NT2/D1 (cell line): ENCODE results near the gene DOCK2.

Source experiments
- YY1 ChIP-seq: IDR thresholded peaks from 2 replicates; pipeline ENCODE4 v1.6.1; 2011; ENCODE audit not compliant: insufficient read length, insufficient read depth
- ZNF274 ChIP-seq: IDR thresholded peaks from 2 replicates; pipeline ENCODE4 v1.6.1; 2011; ENCODE audit warnings: mild to moderate bottlenecking, low read depth, low read length

DNA sequence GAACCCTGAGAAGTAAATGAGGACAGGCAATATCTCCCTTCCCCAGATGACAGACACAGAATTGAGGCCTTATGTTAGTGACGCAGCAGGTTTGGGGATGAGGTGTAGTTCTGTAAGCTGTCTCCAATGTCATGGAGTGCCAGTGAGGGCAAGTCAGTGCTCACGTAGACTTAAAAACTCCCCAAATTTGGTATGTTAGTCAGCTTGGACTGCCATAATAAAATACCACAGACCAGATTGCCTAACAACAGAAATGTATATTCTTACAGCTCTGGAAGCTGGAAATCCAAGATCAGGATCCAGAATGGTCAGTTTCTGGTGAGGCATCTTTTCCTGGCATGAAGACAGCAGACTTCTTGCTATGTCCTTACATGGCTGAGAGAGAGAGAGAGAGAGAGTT is 483.5 kb downstream of the DOCK2 start:
- TF ChIP-seq ZNF274 (no peak), YY1 (no peak)
